ENCODE measurements around the gene NABP2. TPM values are rescaled to one million over a fixed set of nuclear protein-coding genes. Genes with fewer than 3 reads are reported as not detected.

The NABP2 gene
- polyA plus RNA-seq, 3 donors, result 2.7 to 10.1 (median 3.2) TPM

DNA sequence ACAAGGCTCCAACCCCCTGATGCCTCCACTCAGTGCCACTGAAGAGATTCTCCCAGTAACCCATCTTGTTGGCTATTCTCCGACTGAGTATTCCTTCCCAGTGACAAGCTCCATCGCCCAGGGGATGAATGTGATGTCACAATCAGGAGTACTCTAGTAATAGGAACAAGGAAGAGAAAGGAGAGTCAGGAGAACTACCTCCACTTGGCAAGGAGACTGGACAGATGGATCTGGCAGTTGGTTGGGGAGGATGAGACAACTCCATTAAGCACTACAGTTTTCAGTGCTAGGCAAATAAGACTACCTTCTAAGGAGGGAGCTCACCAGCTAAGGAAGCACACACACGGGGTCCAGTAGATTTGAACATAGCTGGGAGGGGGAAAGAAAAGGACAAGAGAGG lies 7.7 kb upstream of the NABP2 start:
- TF ChIP-seq, protein P1, sequence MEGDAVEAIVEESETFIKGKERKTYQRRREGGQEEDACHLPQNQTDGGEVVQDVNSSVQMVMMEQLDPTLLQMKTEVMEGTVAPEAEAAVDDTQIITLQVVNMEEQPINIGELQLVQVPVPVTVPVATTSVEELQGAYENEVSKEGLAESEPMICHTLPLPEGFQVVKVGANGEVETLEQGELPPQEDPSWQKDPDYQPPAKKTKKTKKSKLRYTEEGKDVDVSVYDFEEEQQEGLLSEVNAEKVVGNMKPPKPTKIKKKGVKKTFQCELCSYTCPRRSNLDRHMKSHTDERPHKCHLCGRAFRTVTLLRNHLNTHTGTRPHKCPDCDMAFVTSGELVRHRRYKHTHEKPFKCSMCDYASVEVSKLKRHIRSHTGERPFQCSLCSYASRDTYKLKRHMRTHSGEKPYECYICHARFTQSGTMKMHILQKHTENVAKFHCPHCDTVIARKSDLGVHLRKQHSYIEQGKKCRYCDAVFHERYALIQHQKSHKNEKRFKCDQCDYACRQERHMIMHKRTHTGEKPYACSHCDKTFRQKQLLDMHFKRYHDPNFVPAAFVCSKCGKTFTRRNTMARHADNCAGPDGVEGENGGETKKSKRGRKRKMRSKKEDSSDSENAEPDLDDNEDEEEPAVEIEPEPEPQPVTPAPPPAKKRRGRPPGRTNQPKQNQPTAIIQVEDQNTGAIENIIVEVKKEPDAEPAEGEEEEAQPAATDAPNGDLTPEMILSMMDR (IDR thresholded peaks at IDR 0.05), result no peak
- H3K4me1 ChIP-seq (ENCODE audit: control insufficient read depth in 1 of 2, insufficient read depth in 2 of 2, low read length in 2 of 2), result peaks cover 16 to 18% of the 10 kb centered on the region in 2 donors
- DNase-seq, result no peak
- H3K9ac ChIP-seq (ENCODE audit: insufficient read depth, low read length, poor library complexity, severe bottlenecking), result no peak overlapping the region
- intact Hi-C loops (cut with micrococcal nuclease), result no loop called here
- H3K4me2 ChIP-seq (replicated peaks; ENCODE audit: extremely low read depth, low read length, poor library complexity, severe bottlenecking), result no peak overlapping the region
- peak overlapping the region in 2 of 7 donors; percentile 54 to 82 for H3K27ac Mint-ChIP-seq
- H3K27me3 ChIP-seq (ENCODE audit: control insufficient read depth in 2 of 2, insufficient read depth in 2 of 2, low read length in 2 of 2), result no peaks in the 10 kb centered on the region
- 100% methylated on average over 1 of the region's 3 CpGs for WGBS (ENCODE audit: insufficient coverage)
- H3K4me1 Mint-ChIP-seq, result peaks cover 17% of the 10 kb centered on the region
- H2AFZ ChIP-seq (ENCODE audit: insufficient read depth, low read depth, low read length, poor library complexity, severe bottlenecking), result no peak overlapping the region
- peaks cover 48 to 63% of the 10 kb centered on the region in 2 donors for H3K36me3 ChIP-seq (replicated peaks in 1 of 2; ENCODE audit: control insufficient read depth in 1 of 2, insufficient read depth in 2 of 2, low read length in 2 of 2)
- H3K79me2 ChIP-seq (ENCODE audit: insufficient read depth, low read length), result peaks cover 76% of the 10 kb centered on the region
- no peak overlapping the region for H3K4me3 ChIP-seq (replicated peaks in 1 of 3; ENCODE audit: low read depth in 2 of 3, low read length in 3 of 3)
- no peak overlapping the region for H3K4me3 Mint-ChIP-seq
- no peaks in the 10 kb centered on the region for H3K9me3 ChIP-seq (replicated peaks in 1 of 2; ENCODE audit: control insufficient read depth in 1 of 2, insufficient read depth in 1 of 2, low read length in 2 of 2)
- no peaks in the 10 kb centered on the region for H3K9me3 Mint-ChIP-seq
- peaks cover 0 to 2% (median 0%) of the 10 kb centered on the region in 3 donors for H3K27me3 Mint-ChIP-seq (ENCODE audit: low read depth in 3 of 3)
- peaks cover 68% of the 10 kb centered on the region for H4K20me1 ChIP-seq (ENCODE audit: insufficient read depth, low read length)
- peak overlapping the region in 1 of 2 donors; percentile 36 for H3K27ac ChIP-seq (ENCODE audit: low read depth in 1 of 2, low read length in 2 of 2)
- H3K36me3 Mint-ChIP-seq, result peaks cover 43 to 64% of the 10 kb centered on the region in 2 donors

DNA sequence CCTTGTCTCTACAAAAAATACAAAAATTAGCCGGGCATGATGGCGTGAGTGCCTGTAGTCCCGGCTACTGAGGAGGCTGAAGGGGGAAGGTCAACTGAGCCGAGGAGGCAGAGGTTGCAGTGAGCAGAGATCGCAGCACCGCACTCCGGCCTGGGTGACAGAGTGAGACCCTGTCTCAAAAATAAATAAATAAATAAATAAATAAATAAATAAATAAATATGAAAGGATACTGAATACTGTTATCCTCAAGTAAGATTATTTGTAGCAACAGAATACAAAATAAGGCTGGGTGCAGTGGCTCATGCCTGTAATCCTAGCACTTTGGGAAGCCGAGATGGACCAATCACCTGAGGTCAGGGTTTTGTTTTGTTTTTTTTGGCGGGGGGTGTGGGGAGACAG lies 4.3 kb upstream of the NABP2 start:
- no peaks in the 10 kb centered on the region for H3K9me3 ChIP-seq (replicated peaks in 1 of 2; ENCODE audit: control insufficient read depth in 1 of 2, insufficient read depth in 1 of 2, low read length in 2 of 2)
- peaks cover 17 to 29% of the 10 kb centered on the region in 2 donors for H3K36me3 ChIP-seq (replicated peaks in 1 of 2; ENCODE audit: control insufficient read depth in 1 of 2, insufficient read depth in 2 of 2, low read length in 2 of 2)
- no peak overlapping the region for H3K4me3 Mint-ChIP-seq
- peak overlapping the region in 6 of 7 donors; percentile 71 to 99 (median 99) for H3K27ac Mint-ChIP-seq
- peaks cover 13 to 30% of the 10 kb centered on the region in 2 donors for H3K36me3 Mint-ChIP-seq
- TF ChIP-seq, protein P1 (IDR thresholded peaks at IDR 0.05), result no peak
- intact Hi-C loops (cut with micrococcal nuclease), result loop anchor here (5.0 kb wide), 2 partner anchors 33 to 93 kb away; partner anchors contain the start of genes ESYT1 (in 1 of the 2) and SMARCC2 (in 1 of the 2)
- H3K4me2 ChIP-seq (replicated peaks; ENCODE audit: extremely low read depth, low read length, poor library complexity, severe bottlenecking), result peak overlapping the region; percentile 31
- no peaks in the 10 kb centered on the region for H3K9me3 Mint-ChIP-seq
- H3K4me1 ChIP-seq (ENCODE audit: control insufficient read depth in 1 of 2, insufficient read depth in 2 of 2, low read length in 2 of 2), result peaks cover 43 to 45% of the 10 kb centered on the region in 2 donors
- H3K27ac ChIP-seq (ENCODE audit: low read depth in 1 of 2, low read length in 2 of 2), result peak overlapping the region in 1 of 2 donors; percentile 94
- H3K4me3 ChIP-seq (replicated peaks in 1 of 3; ENCODE audit: low read depth in 2 of 3, low read length in 3 of 3), result peak overlapping the region in 1 of 3 experiments; percentile 96
- peaks cover 42% of the 10 kb centered on the region for H3K4me1 Mint-ChIP-seq
- DNase-seq, result no peak
- H3K79me2 ChIP-seq (ENCODE audit: insufficient read depth, low read length), result peaks cover 68% of the 10 kb centered on the region
- H4K20me1 ChIP-seq (ENCODE audit: insufficient read depth, low read length), result peaks cover 38% of the 10 kb centered on the region
- H3K27me3 Mint-ChIP-seq (ENCODE audit: low read depth in 3 of 3), result no peaks in the 10 kb centered on the region
- no CpG with 5 or more reads among the region's 9 CpGs for WGBS (ENCODE audit: insufficient coverage)
- H3K9ac ChIP-seq (ENCODE audit: insufficient read depth, low read length, poor library complexity, severe bottlenecking), result no peak overlapping the region
- H3K27me3 ChIP-seq (ENCODE audit: control insufficient read depth in 2 of 2, insufficient read depth in 2 of 2, low read length in 2 of 2), result no peaks in the 10 kb centered on the region
- no peak overlapping the region for H2AFZ ChIP-seq (ENCODE audit: insufficient read depth, low read depth, low read length, poor library complexity, severe bottlenecking)

All from CD14-positive monocyte (primary cell).